Esophagus (tissue), 2 donors: Measurements from ENCODE around the gene CD300H. TPM values are rescaled to one million over a fixed set of nuclear protein-coding genes. Genes with fewer than 3 reads are reported as not detected.
"Not testable (repeated sequence)": the region's sequence is repeated elsewhere in the genome, so short reads cannot be mapped to it uniquely, and the experiment has no call there.

Source experiments
- H3K27ac ChIP-seq, 2 donors: one replicate each; pipeline ENCODE4 v1.5.1; 2013; ENCODE audit warnings: low read depth in 2 of 2, mild to moderate bottlenecking in 2 of 2, inconsistent platforms in 1 of 2, low read length in 1 of 2, moderate library complexity in 1 of 2
- H3K27me3 ChIP-seq, 2 donors: one replicate each; pipeline ENCODE4 v1.6.1; 2013; ENCODE audit warnings: low read length in 2 of 2, control low read depth in 1 of 2, mild to moderate bottlenecking in 1 of 2; ENCODE audit not compliant: insufficient read depth in 2 of 2, control insufficient read depth in 1 of 2
- H3K36me3 ChIP-seq, 2 donors: one replicate each; pipeline ENCODE4 v1.6.1; 2013; ENCODE audit warnings: low read length in 1 of 2; ENCODE audit not compliant: control insufficient read depth in 2 of 2, insufficient read depth in 2 of 2
- H3K4me1 ChIP-seq, 2 donors: one replicate each; pipeline ENCODE4 v1.6.1; 2013; ENCODE audit warnings: low read length in 1 of 2; ENCODE audit not compliant: control insufficient read depth in 2 of 2, insufficient read depth in 2 of 2
- H3K4me3 ChIP-seq, 2 donors: one replicate each; pipeline ENCODE4 v1.5.1; 2013; ENCODE audit warnings: low read length in 2 of 2, mild to moderate bottlenecking in 2 of 2, low read depth in 1 of 2, moderate library complexity in 1 of 2
- H3K9me3 ChIP-seq, 2 donors: one replicate each; pipeline ENCODE4 v1.6.1; 2013; ENCODE audit warnings: mild to moderate bottlenecking in 2 of 2, low read depth in 1 of 2, low read length in 1 of 2, moderate library complexity in 1 of 2; ENCODE audit not compliant: control insufficient read depth in 2 of 2, insufficient read depth in 1 of 2
- WGBS, 2 donors: extraction: QIAGEN DNeasy Blood & Tissue Kit; methylation state at CpG; one replicate each; pipeline ENCODE4 v1.1.7; 2013; 5-methylcytosine and 5-hydroxymethylcytosine counted together
- polyA plus RNA-seq, 2 donors: library from polyadenylated mRNA; stranded (reverse); fragments of 200-250 nt; gene quantifications; one replicate each; pipeline ENCODE4 v1.2.3, GENCODE V29; 2013
- donor health status: healthy with polysubstance abuse.
- donor health status: Bipolar disorder and iron deficiency.

The CD300H gene
- polyA plus RNA-seq, 2 donors, result not detected

DNA sequence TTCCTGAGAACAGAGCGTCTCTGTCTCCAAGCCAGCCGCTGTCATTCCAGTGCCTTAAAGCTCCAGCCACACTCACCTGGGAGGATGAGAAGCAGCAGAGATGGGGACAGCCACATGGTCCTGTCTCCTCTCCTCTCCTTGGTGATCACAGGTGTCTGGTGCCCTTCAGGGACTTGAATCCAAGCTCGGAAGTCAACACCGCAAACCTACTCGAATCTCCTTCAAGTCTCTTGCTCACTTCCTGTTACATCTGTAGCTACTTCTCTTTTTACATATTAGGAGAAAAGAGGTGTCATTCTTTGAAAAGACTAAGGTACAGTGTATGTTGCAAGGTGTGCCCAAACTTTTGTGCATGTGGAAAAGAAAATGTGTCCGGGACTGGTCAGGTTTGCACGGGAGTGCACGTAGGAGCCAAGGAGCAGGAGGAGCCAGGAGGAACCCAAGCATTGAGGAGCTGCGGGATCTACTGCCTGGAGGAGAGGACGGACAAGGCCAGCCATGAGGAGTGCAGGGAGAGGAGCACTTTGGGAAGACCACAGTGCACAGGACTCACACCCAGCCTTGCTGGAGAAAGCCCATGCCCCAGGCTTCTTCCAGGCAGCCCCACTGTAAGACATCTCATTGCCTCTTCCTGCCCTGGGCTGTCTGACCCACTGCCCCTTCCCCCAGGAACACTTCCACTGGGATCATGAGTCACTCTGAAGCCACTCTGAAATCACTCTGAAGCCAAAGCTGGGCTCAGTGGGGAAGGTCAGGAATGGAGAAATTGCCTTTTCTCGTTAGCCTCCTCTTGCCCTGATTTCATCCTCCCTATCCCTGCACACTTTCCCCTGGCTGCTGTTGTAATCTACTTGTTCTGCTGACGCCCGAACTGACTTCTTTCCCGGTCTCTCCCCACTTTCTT, 25.0 kb upstream of the CD300H start, which contains the start of gene CD300LD:
TSS of gene CD300LD (minus strand) at position 197 of the 904 bp plus-strand sequence. CDS start at position 116, 81 bp downstream.
- WGBS, 2 donors, result 70 to 80% methylated on average over 14 of the region's 14 CpGs
- H3K4me3 ChIP-seq, result no peak within 1 kb of the TSS

DNA sequence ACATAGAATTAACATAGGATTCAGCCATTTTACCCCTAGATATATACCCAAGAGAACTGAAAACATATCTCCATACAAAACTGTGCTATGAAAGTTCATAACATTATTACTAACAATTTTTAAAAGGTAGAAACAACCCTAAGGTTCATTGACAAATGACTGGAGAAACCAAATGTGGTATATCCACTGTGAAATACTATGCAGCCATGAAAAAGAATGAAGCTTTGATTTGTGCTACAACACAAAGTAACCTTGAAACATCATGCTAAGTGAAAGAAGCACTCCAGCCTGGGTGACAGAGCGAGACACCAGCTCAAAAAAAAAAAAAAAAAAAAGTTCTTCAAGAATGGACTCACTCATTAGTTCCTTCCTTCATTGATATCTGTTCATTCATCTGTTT, 24.2 kb upstream of the CD300H start:
- Histone ChIP-seq H3K27me3 (no peaks in the 10 kb centered on the region), H3K4me1 (no peaks in the 10 kb centered on the region)
- 75 to 80% methylated on average over 1 of the region's 1 CpG for WGBS, 2 donors

More for the DNA sequence above, 25.0 kb upstream of the CD300H start, which contains the start of gene CD300LD:
- H3K4me1 ChIP-seq, result no peaks in the 10 kb centered on the region
- no peaks in the 10 kb centered on the region for H3K36me3 ChIP-seq
- H3K27ac ChIP-seq, result no peak within 1 kb of the TSS
- H3K27me3 ChIP-seq, result no peaks in the 10 kb centered on the region
- H3K9me3 ChIP-seq, result no peaks in the 10 kb centered on the region

GRCh38 chr17:74585711-74586110, 18.4 kb upstream of the CD300H start:
- H3K27ac ChIP-seq, result no peak overlapping the region
- WGBS, 2 donors, result 59 to 63% methylated on average over 5 of the region's 5 CpGs
- H3K9me3 ChIP-seq, result peaks cover 0 to 3% of the 10 kb centered on the region in 2 donors
- H3K36me3 ChIP-seq, result no peaks in the 10 kb centered on the region
- H3K4me3 ChIP-seq, result no peak overlapping the region
- peaks cover 0 to 2% of the 10 kb centered on the region in 2 donors for H3K27me3 ChIP-seq
- no peaks in the 10 kb centered on the region for H3K4me1 ChIP-seq

More for the DNA sequence above, 24.2 kb upstream of the CD300H start:
- Histone ChIP-seq H3K9me3 (no peaks in the 10 kb centered on the region), H3K36me3 (no peaks in the 10 kb centered on the region), H3K4me3 (no peak overlapping the region), H3K27ac (no peak overlapping the region)

DNA sequence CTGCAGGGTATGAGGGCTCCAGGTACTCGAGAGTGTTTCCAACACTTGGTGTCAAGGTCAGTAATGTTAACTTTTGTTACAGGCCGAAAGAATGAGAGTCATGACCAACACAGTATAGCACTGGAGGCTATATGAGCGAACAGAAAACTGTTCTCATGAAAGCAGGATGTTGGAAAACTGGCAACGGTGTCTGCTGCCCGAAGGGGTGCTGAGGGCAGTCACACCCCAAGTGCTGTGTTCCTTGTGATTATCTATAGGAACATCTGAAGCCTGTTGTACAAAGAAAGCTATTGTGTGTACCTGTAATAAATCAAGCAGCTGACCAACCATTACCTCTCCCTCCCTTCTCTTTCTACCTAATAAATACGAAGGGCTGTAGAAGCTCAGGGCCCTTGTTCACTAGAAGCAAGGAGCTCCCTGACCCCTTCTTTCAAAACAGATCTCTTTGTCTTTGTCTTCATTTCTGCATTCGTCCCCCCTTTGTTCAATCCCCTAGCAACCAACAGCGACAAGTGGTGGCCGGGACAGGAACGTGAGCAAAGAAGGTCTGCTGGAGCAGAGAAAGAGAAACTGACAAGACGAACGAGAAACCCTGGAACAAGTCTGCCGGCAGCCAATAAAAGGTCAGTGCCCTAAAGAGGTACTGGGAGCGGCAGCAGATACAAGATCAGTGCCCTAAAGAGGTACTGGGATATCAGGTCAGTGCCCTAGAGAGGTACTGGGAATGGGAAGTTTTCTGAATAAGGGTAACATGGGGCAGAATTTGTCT, 17.2 kb upstream of the CD300H start:
- Histone ChIP-seq H3K4me3 (no peak overlapping the region), H3K36me3 (no peaks in the 10 kb centered on the region), H3K27me3 (peaks cover 0 to 2% of the 10 kb centered on the region in 2 donors), H3K4me1 (no peaks in the 10 kb centered on the region), H3K9me3 (peaks cover 0 to 3% of the 10 kb centered on the region in 2 donors), H3K27ac (no peak overlapping the region)
- 64 to 69% methylated on average over 14 of the region's 14 CpGs for whole genome bisulfite sequencing, 2 donors

- Histone ChIP-seq H3K27me3 (peaks cover 0 to 2% of the 10 kb centered on the region in 2 donors), H3K4me3 (no peak overlapping the region), H3K9me3 (peaks cover 0 to 3% of the 10 kb centered on the region in 2 donors), H3K36me3 (no peaks in the 10 kb centered on the region), H3K27ac (no peak overlapping the region), H3K4me1 (no peaks in the 10 kb centered on the region)
- 66 to 71% methylated on average over 10 of the region's 10 CpGs for WGBS, 2 donors
These were observed 15.3 kb upstream of the CD300H start for GRCh38 chr17:74582633-74583032.

GRCh38 chr17:74579900-74580299, 12.6 kb upstream of the CD300H start:
- H3K4me3 ChIP-seq, result no peak overlapping the region
- H3K27me3 ChIP-seq, result no peaks in the 10 kb centered on the region
- H3K9me3 ChIP-seq, result peaks cover 0 to 3% of the 10 kb centered on the region in 2 donors
- no peak overlapping the region for H3K27ac ChIP-seq
- H3K4me1 ChIP-seq, result no peaks in the 10 kb centered on the region
- 61 to 65% methylated on average over 7 of the region's 7 CpGs for WGBS, 2 donors
- H3K36me3 ChIP-seq, result no peaks in the 10 kb centered on the region

DNA sequence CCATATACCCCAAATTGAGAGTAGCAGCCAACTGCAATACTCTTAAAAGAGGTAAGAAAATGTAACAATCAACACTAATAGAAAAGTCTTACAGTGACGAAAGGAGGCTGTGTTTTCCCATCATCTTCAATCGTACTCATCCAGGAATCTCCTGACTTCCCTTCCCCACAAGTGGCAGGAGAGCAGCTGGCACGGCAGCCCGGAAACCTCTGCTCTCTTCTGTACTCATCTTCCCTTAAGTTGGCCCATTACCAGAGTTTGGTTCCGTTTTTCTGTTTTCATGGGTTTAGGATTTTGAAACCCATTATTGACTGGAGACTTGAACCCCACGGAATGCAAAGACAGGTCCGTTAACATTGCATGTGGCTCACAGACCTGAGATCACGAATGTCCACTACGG, 11.7 kb upstream of the CD300H start:
- Histone ChIP-seq H3K27me3 (no peaks in the 10 kb centered on the region), H3K27ac (no peak overlapping the region), H3K36me3 (no peaks in the 10 kb centered on the region), H3K9me3 (no peaks in the 10 kb centered on the region), H3K4me1 (no peaks in the 10 kb centered on the region), H3K4me3 (no peak overlapping the region)
- 76 to 83% methylated on average over 9 of the region's 9 CpGs for WGBS, 2 donors

DNA sequence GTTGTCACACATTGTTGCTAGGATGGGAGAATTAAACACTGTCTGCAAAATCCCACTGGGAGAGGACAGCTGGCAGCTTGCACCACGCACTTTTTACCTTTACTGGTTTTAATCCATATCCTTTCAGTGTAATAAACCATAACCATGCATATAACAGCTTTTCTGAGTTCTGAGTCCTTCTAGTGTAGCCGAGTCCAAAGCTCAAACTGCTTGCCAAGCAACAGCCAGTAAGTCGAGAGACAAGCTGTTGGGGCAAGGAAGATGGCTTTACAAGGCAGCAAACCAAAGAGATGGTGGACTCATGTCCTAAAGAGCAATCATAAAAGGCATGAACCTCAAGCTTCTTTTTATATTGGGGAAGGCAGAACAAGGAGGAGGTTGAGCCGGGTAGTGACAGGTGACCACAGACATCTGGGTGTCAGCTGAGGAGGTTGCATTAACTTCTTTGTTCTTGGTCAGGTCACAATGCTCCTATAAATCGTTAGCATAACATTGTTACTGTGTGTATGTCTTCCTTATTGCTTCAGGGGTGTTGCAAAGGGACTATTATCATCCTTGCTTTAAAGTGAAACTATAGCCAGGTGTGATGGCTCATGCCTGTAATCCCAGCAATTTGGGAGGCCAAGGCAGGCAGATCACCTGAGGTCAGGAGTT, 7.3 kb upstream of the CD300H start:
- Histone ChIP-seq H3K4me1 (peaks cover 0 to 3% of the 10 kb centered on the region in 2 donors), H3K4me3 (no peak overlapping the region), H3K27me3 (no peaks in the 10 kb centered on the region), H3K9me3 (no peaks in the 10 kb centered on the region), H3K36me3 (no peaks in the 10 kb centered on the region), H3K27ac (no peak overlapping the region)
- 56 to 65% methylated on average over 5 of the region's 5 CpGs for WGBS, 2 donors

- H3K4me3 ChIP-seq, H3K4me1 ChIP-seq, H3K9me3 ChIP-seq, H3K27me3 ChIP-seq, H3K27ac ChIP-seq, H3K36me3 ChIP-seq: not testable (repeated sequence)
These were observed 6.3 kb upstream of the CD300H start for GRCh38 chr17:74573635-74574034.
